Pancreas (tissue), 10 donors: Measurements from ENCODE around the gene CC2D1A. TPM values are rescaled to one million over a fixed set of nuclear protein-coding genes. Genes with fewer than 3 reads are reported as not detected.

Source experiments
- ATAC-seq, 4 donors: fragments of 200-7000 bp; cut with Tn5 transposase; one replicate each; pipeline versions ENCODE4 v1.8.0 to v1.9.1; 2020; ENCODE audit warnings: mild to moderate bottlenecking in 4 of 4, moderate library complexity in 4 of 4
- DNase-seq, 6 donors: peaks; one replicate each; pipeline ENCODE4 v3.0.0-alpha.2; 2020
- FAIRE-seq: peaks from 2 replicates; lab custom pipeline; 2012; peaks lifted over from hg19 to GRCh38; lab: Jason Lieb, UNC
- H3K27ac ChIP-seq, 4 donors: fragments of 200-600 bp; sonication (generic); 1 replicate in 3 of 4; 2 replicates in 1 of 4; pipeline versions ENCODE4 v1.5.0 to v1.8.0; 2020
- H3K27me3 ChIP-seq, 4 donors: fragments of 200-600 bp; one replicate each; pipeline ENCODE4 v1.8.0; 2021
- H3K36me3 ChIP-seq, 3 donors: fragments of 200-600 bp; sonication (generic) in 1 of 3; one replicate each; pipeline versions ENCODE4 v1.5.0 to v1.8.0; 2020 to 2021
- H3K4me1 ChIP-seq, 3 donors: fragments of 200-600 bp; one replicate each; pipeline ENCODE4 v1.8.0; 2021
- H3K4me3 ChIP-seq, 4 donors: fragments of 200-600 bp; sonication (generic) in 2 of 4; one replicate each; pipeline versions ENCODE4 v1.5.0 to v1.8.0; 2020 to 2021
- H3K9me3 ChIP-seq, 4 donors: fragments of 200-600 bp; one replicate each; pipeline ENCODE4 v1.8.0; 2021
- CTCF ChIP-seq, 4 donors: fragments of 200-600 bp; sonication (generic) in 3 of 4; IDR thresholded peaks; one replicate each; pipeline versions ENCODE4 v1.5.0 to v1.8.0; 2021; ENCODE audit warnings: antibody characterized with exemption in 4 of 4
- WGBS, 2 donors: extraction: QIAGEN DNeasy Blood & Tissue Kit; methylation state at CpG; one replicate each; pipeline ENCODE4 v1.1.7; 2013; 5-methylcytosine and 5-hydroxymethylcytosine counted together
- intact Hi-C, 3 donors: fragments of 100-400 bp; cut with DNase I; formaldehyde crosslinking; loops; one replicate each; pipeline versions ENCODE4 v1.11.1 to v1.14.2; 2022
- polyA plus RNA-seq, 2 donors: library from polyadenylated mRNA; stranded (reverse); fragments of 200-250 nt; gene quantifications; one replicate each; pipeline ENCODE4 v1.2.3, GENCODE V29; 2013
- total RNA-seq, 6 donors: library from RNA; stranded (reverse); fragmentation: NEBNext Ultra II Directional in 4 of 6; extraction: Animal tissue kit (Norgen Biotek cat#: 25700) in 4 of 6; gene quantifications; one replicate each; pipeline versions ENCODE4 v1.2.1 to v1.2.4, GENCODE V29; 2021 to 2023
- donor health status: healthy with polysubstance abuse.
- donor health status: DM: no; HTN: no; CAD: no; lungs with moderate emphysema.
- donor health status: DM: no; HTN: no; CAD: no.
- donor health status: control.
- donor health status: control.
- donor health status: Bipolar disorder and iron deficiency.
- donor health status: DM: yes; HTN: yes; CAD: no.
- donor health status: DM: no; HTN: no; CAD: no.
- donor health status: DM: no; HTN: no; CAD: no.
- donor health status: DM: yes; HTN: yes; CAD: no.

Gene CC2D1A
- total and polyA plus RNA-seq, 8 donors: 23.0 to 78.6 (median 27.2) TPM

DNA sequence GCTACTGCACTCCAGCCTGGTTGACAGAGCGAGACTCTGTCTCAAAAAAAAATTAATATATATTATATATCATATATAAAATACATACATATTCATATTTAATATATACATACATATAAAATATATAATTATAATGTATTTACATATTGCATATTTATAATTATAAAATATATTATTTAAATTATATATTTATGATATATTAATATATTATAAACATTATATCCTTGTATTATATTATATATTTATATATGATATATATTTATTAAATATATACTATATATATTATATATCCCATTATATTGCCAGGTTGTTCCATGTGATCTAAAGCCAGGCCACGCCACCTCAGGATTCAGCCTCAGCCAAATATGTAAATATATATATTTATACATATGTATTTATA, 9.8 kb upstream of the CC2D1A start:
- ATAC-seq (no peak), FAIRE-seq (peak; percentile 97), DNase-seq (no peak)
- no peak overlapping the region for H3K27ac ChIP-seq
- H3K27me3 ChIP-seq: no peaks in the 10 kb centered on the region
- no peak overlapping the region for H3K4me3 ChIP-seq
- no peak for TF ChIP-seq CTCF (IDR thresholded peaks at IDR 0.05)
- intact Hi-C loops: no loop called here
- H3K4me1 ChIP-seq: no peaks in the 10 kb centered on the region
- H3K9me3 ChIP-seq: no peaks in the 10 kb centered on the region
- WGBS, 2 donors: 99% methylated on average over 2 of the region's 2 CpGs
- no peaks in the 10 kb centered on the region for H3K36me3 ChIP-seq

- H3K36me3 ChIP-seq: no peaks in the 10 kb centered on the region
- DNase-seq (no peak), ATAC-seq (peak in 3 of 4 donors; percentile 14 to 37 (median 33)), FAIRE-seq (no peak)
- 49% methylated on average over 10 of the region's 10 CpGs for WGBS, 2 donors
- no peak for TF ChIP-seq CTCF (IDR thresholded peaks at IDR 0.05)
- H3K4me1 ChIP-seq: no peaks in the 10 kb centered on the region
- no peak overlapping the region for H3K4me3 ChIP-seq
- H3K9me3 ChIP-seq: no peaks in the 10 kb centered on the region
- no peaks in the 10 kb centered on the region for H3K27me3 ChIP-seq
- intact Hi-C loops: no loop called here
- no peak overlapping the region for H3K27ac ChIP-seq
Measured at GRCh38 chr19:13899393-13899792, 6.6 kb upstream of the CC2D1A start.

GRCh38 chr19:13899912-13900584, 6.0 kb upstream of the CC2D1A start:
- WGBS, 2 donors: 63 to 67% methylated on average over 5 of the region's 5 CpGs
- Histone ChIP-seq H3K27me3 (no peaks in the 10 kb centered on the region), H3K36me3 (no peaks in the 10 kb centered on the region), H3K27ac (peak overlapping the region in 1 of 4 donors; percentile 11), H3K4me1 (peaks cover 0 to under 1% (median 0%) of the 10 kb centered on the region in 3 donors), H3K9me3 (no peaks in the 10 kb centered on the region), H3K4me3 (no peak overlapping the region)
- no peak for TF ChIP-seq CTCF (IDR thresholded peaks at IDR 0.05)
- no peak for DNase-seq
- ATAC-seq: peak in 1 of 4 donors; percentile 49
- FAIRE-seq: no peak
- intact Hi-C loops: no loop called here

- ATAC-seq (no peak), DNase-seq (no peak), FAIRE-seq (no peak)
- Histone ChIP-seq H3K36me3 (no peaks in the 10 kb centered on the region), H3K27me3 (no peaks in the 10 kb centered on the region), H3K4me1 (peaks cover 5 to 15% (median 13%) of the 10 kb centered on the region in 3 donors), H3K9me3 (no peaks in the 10 kb centered on the region), H3K4me3 (no peak overlapping the region), H3K27ac (no peak overlapping the region)
- WGBS, 2 donors: 70% methylated on average over 4 of the region's 4 CpGs
- TF ChIP-seq CTCF (IDR thresholded peaks at IDR 0.05): peak in 2 of 4 donors; percentile 7
- intact Hi-C loops: no loop called here
Measured at GRCh38 chr19:13902993-13903555, 2.9 kb upstream of the CC2D1A start.

- H3K27ac ChIP-seq: peak overlapping the region; percentile 69 to 80 (median 74)
- FAIRE-seq (no peak), ATAC-seq (peak; percentile 58 to 77 (median 72)), DNase-seq (peak; percentile 66 to 86 (median 72))
- H3K27me3 ChIP-seq: no peaks in the 10 kb centered on the region
- TF ChIP-seq CTCF (IDR thresholded peaks at IDR 0.05): no peak
- H3K9me3 ChIP-seq: no peaks in the 10 kb centered on the region
- H3K36me3 ChIP-seq: peaks cover 0 to 14% (median 0%) of the 10 kb centered on the region in 3 donors
- intact Hi-C loops: no loop called here
- H3K4me3 ChIP-seq: peak overlapping the region; percentile 62 to 91 (median 82)
- WGBS, 2 donors: 0 to 2% methylated on average over 9 to 13 of the region's 13 CpGs
- H3K4me1 ChIP-seq: peaks cover 5 to 20% (median 15%) of the 10 kb centered on the region in 3 donors
Measured at GRCh38 chr19:13906521-13906904, 512 bp downstream of the CC2D1A start.
